ENCODE data around the gene STK40. TPM values are rescaled to one million over a fixed set of nuclear protein-coding genes. Genes with fewer than 3 reads are reported as not detected.

Gene STK40
- total and polyA plus RNA-seq, 2 experiments from 2014 or later = 8.1 to 20.2 TPM

- H3K4me1 Mint-ChIP-seq = peaks cover 7% of the 10 kb centered on the region
- Histone ChIP-seq H3K27ac (ENCODE audit: low read depth) (no peak overlapping the region), H3K4me2 (no peak overlapping the region), H4K20me1 (replicated peaks; ENCODE audit: insufficient read depth) (no peaks in the 10 kb centered on the region), H3K4me1 (ENCODE audit: insufficient read depth) (peaks cover 8% of the 10 kb centered on the region; the same call in 1 of the 2 replicates), H2AFZ (no peak overlapping the region), H3K27me3 (ENCODE audit: insufficient read depth) (no peaks in the 10 kb centered on the region; the same call in 1 of the 2 replicates), H3K4me3 (no peak overlapping the region), H3K9me2 (ENCODE audit: insufficient read depth) (peaks cover 7% of the 10 kb centered on the region; the same call in 1 of the 2 replicates), H3K36me3 (ENCODE audit: insufficient read depth) (no peaks in the 10 kb centered on the region), H3F3A (replicated peaks; ENCODE audit: low read depth) (no peaks in the 10 kb centered on the region), H3K79me2 (replicated peaks; ENCODE audit: insufficient read depth) (no peaks in the 10 kb centered on the region)
- H3K9me3 Mint-ChIP-seq = no peaks in the 10 kb centered on the region
- no peak for TF ChIP-seq ETS1 (IDR thresholded peaks at IDR 0.05)
- no peak for TF ChIP-seq CREB1 (CRISPR knock-in tag; IDR thresholded peaks at IDR 0.05; ENCODE audit: low read depth)
- no peak overlapping the region; the same call in 2 of the 3 replicates for H3K4me3 Mint-ChIP-seq
- peaks cover under 1% of the 10 kb centered on the region; the same call in 2 of the 3 replicates for H3K36me3 Mint-ChIP-seq (ENCODE audit: low read depth)
- peaks cover 14% of the 10 kb centered on the region for H3K27me3 Mint-ChIP-seq (ENCODE audit: insufficient read depth, low read depth, poor library complexity)
- no peak for ATAC-seq
- DNase-seq (ENCODE audit: low spot score) = no peak
- H3K27ac Mint-ChIP-seq = no peak overlapping the region
Measured at GRCh38 chr1:36330940-36331339, 54.8 kb downstream of the STK40 start.

GRCh38 chr1:36329817-36330216, 55.9 kb downstream of the STK40 start:
- Histone ChIP-seq H3F3A (replicated peaks; ENCODE audit: low read depth) (0 out of 2 replicates have a peak, but pooled peaks cover 2% of the 10 kb centered on the region), H3K79me2 (replicated peaks; ENCODE audit: insufficient read depth) (no peaks in the 10 kb centered on the region), H3K27ac (ENCODE audit: low read depth) (no peak overlapping the region), H3K4me1 (ENCODE audit: insufficient read depth) (peaks cover 11% of the 10 kb centered on the region), H3K9me2 (ENCODE audit: insufficient read depth) (peaks cover 7% of the 10 kb centered on the region; the same call in 1 of the 2 replicates), H3K27me3 (ENCODE audit: insufficient read depth) (peaks cover 5% of the 10 kb centered on the region), H2AFZ (no peak overlapping the region), H3K36me3 (ENCODE audit: insufficient read depth) (no peaks in the 10 kb centered on the region), H3K4me2 (no peak overlapping the region), H3K4me3 (no peak overlapping the region), H4K20me1 (replicated peaks; ENCODE audit: insufficient read depth) (no peaks in the 10 kb centered on the region)
- Mint-ChIP-seq H3K36me3 (ENCODE audit: low read depth) (peaks cover 3% of the 10 kb centered on the region), H3K27me3 (ENCODE audit: insufficient read depth, low read depth, poor library complexity) (peaks cover 14% of the 10 kb centered on the region), H3K4me1 (peaks cover 8% of the 10 kb centered on the region), H3K4me3 (no peak overlapping the region), H3K27ac (no peak overlapping the region), H3K9me3 (no peaks in the 10 kb centered on the region)
- TF ChIP-seq ZNF114 (CRISPR knock-in tag; IDR thresholded peaks at IDR 0.05) (no peak), CTCF (conservative IDR thresholded peaks at IDR 0.05; ENCODE audit: low read depth in 2 of 2) (no peak), JUNB (IDR thresholded peaks at IDR 0.05; ENCODE audit: unreplicated experiment) (no peak), NANOG (IDR thresholded peaks at IDR 0.05; ENCODE audit: borderline replicate concordance) (no peak), POLR2AphosphoS5 (IDR thresholded peaks at IDR 0.05; ENCODE audit: low read depth) (no peak), ETS1 (IDR thresholded peaks at IDR 0.05) (no peak), EZH2phosphoT487 (IDR thresholded peaks at IDR 0.05; ENCODE audit: unreplicated experiment) (no peak), REST (IDR thresholded peaks at IDR 0.05; ENCODE audit: unreplicated experiment) (no peak)
- ATAC-seq = no peak
- DNase-seq (ENCODE audit: low spot score) = no peak
